ENCODE results near the gene CTSW.

Gene CTSW

GRCh38 chr11:65886826-65887722 is 7.4 kb downstream of the CTSW start:
- no peak for DNase-seq

DNA sequence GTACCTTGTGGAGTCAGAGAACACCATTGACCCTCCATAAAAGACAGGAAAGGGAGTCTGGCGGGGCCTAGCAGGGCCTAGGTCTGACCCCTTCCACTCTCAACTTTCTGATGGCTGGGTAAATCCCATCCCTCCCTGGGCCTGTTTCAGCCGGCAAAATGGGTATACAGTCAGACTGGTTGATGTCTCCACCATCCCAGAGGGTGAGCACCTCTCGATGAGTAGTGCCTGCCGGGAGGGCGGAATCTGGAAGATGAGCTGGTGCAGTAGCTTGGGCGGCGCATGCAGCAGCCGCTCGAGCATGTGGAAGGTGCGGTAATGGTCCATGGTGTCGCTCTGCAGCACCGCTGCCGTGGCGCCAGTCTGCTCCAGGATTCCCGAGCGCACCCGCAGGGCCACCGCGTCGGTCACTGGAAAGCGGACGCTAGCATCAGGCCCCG is 8.1 kb downstream of the CTSW start:
- no peak for DNase-seq

DNA sequence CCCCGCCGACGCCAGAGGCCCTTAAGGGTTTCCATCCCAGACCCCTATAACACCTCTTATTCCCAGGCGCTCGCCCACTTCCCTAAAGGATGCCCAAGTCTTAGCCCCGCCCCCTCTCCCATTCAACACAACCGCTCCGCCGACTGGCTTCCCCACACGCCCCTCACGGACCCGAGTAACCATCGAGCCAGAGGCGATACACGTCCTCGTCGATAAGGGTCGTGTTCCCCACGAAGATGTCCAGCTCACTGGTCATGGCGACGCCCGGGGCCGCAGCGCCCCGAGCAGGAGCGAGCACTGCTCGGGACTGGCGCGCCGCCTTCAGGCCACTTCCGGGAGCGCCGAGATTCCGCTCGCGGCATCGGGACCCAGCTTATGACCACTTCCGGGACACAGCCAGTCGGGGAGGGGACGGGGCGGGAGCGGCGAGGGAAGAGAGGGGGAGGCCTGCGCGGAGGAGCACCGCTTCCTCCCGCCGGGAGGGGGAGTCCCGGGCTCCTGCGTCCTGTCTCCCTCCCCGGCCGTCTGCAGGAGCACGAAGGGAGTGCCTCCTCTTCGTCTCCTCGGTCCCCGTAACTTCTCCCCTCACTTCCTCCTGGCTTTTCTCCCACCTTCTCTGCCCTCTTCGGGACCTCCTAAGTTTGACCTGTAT is 8.7 kb downstream of the CTSW start, which contains the start of gene FIBP:
FIBP (minus strand) TSS at position 309 of the 652 bp plus-strand sequence; CDS start at position 256, 53 bp downstream.
- peak; percentile 97 to 98 for DNase-seq

DNA sequence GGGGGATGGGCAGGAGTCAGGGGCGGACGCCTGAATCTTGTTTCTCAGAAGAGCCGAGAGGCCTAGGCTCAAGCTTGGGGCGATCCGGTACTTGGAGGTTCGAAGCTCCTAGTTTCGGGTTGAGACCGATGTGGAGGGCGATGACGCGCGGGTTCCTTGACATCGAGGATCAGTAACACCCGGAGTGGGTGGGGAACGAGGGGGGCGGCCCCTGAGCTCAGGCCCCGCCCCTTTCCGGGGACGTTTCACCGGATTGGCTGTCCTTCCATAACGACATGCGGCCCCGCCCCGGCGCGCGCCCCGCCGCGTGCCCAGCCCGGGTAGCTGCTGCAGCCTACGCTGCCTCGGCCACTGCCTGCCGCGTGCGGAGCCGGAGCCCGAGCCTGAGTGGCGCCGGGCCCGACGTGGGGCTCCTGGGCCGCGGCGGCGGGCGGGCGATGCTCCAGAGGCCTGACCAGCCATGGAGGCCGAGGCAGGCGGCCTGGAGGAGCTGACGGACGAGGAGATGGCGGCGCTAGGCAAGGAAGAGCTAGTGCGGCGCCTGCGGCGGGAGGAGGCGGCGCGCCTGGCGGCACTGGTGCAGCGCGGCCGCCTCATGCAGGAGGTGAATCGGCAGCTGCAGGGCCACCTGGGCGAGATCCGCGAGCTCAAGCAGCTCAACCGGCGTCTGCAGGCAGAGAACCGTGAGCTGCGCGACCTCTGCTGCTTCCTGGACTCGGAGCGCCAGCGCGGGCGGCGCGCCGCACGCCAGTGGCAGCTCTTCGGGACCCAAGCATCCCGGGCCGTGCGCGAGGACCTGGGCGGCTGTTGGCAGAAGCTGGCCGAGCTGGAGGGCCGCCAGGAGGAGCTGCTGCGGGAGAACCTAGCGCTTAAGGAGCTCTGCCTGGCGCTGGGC is 10.9 kb downstream of the CTSW start, which contains the start of gene CCDC85B:
CCDC85B (plus strand) TSS at position 350 of the 895 bp plus-strand sequence; CDS start at position 461, 111 bp downstream.
- DNase-seq, result peak; percentile 99 to 100

- peak; percentile 67 to 70 for DNase-seq
Measured at GRCh38 chr11:65891219-65892136, 11.8 kb downstream of the CTSW start.

DNA sequence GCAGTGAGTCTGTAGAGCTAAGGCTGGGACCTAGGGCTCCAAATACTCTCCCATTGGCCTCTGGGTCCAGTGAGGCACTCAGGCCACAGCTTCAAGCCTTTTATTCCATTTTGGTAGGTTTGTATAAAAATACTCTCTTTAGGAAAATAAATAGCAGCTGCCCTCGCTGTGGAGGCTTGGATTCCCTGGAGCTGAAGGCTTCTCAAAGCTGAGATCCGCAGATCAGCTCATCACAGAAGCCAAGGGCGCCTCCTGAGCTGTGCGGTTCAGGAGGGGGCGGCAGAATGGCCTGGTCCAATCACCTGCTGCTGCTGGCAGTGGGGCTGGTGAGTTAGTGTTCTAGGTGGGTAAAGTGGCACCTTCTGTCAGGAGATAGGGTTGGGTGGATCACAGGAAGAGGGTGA is 12.5 kb downstream of the CTSW start:
- peak in 1 of 2 experiments; percentile 66 for DNase-seq

- peak in 1 of 2 experiments; percentile 39 for DNase-seq
Measured at GRCh38 chr11:65892661-65893317, 13.2 kb downstream of the CTSW start.

DNA sequence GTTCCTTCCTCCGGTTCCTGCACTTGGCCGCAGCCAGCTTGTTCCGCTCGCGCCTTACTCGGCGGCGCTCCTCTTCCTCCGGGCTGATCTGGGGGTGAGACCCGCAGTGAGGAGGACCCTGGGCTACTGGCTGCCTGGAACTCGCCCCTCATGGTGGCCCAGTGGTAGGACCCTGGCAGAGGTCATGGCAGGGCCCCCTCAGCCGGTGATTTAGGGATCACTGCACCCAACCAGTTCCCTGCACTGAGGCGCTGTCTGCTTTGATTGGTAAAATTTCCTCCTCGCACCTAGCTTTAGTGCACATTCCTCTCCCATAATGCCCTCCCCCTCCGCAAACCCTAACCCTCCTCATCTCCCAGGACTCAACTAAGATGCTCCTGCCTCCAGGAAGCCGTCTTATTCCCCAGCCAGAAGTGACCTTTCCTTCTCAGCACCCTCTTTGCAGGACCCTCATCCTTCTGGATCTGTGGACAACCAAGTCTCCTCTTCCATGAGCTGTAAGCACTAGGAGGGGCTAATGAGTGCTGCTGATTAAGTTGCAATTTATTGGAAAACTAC is 14.5 kb downstream of the CTSW start:
- DNase-seq, result peak; percentile 50 to 62

DNA sequence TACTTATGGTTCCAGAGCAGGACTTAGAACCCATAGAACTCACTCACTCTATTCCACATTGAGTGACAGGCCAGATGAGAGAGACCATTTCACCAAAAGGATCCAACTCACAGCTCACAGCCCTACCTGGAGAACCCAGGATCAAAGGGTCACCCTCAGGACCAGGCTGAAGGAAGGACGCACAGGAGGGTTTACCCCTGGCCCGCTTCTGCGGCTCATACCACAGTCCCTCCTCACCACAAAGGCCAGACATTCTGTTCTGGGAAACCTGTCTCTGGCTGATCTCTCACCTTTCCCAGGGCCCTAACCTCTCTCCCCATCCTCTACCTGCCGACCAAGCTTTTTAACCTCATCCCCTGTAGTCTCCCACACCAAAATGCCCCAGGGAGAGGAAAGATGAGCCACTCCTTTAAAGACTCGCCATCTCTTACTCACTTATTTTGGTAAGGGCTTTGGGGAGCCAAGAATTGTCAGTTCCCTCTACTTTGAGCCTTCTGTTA is 15.9 kb downstream of the CTSW start:
- no peak for DNase-seq

DNA sequence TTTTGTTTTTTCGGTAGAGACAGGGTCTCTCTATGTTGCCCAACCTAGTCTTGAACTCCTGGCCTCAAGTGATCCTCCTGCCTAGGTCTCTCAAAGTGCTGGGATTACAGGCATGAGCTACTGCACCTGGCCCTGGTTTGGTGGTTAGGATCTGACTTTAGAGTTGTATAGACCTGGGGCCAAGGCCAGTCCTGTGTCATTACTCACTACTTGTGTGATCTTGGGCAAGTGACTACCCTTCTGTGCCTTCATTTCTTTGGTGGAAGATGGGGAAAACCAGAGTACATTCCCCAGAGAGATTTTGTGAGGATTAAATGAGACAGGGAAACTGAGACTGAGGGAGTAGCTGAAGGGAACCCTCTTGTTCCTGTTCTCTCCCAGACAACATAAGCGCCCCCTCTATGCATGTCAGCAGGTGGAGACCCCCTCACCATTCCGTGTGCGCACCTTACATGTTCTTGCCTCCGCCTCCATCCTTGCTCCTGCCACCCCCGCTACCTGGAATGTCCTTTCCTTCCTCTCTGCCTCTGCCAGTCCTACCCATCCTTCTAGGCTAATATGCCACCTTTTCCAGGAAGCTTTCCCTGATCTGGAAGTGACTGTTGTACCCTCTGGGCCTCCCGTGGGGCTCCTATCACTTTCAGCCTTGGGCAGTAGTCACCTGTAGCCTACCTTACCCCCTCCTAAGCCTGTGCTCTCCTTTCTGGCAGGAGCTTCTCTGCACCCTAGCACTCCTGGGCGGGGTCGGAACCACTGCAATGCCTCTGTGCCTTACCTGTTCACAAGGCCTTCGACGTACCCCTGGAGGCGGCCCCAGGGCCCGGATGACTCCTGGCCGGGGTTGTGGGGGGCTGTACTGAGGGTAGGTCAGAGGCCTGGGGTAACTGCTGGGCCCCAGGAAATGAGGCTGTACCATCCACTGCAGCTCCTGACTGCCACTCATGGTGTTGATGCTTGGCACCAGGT is 16.7 kb downstream of the CTSW start:
- no peak for DNase-seq

DNA sequence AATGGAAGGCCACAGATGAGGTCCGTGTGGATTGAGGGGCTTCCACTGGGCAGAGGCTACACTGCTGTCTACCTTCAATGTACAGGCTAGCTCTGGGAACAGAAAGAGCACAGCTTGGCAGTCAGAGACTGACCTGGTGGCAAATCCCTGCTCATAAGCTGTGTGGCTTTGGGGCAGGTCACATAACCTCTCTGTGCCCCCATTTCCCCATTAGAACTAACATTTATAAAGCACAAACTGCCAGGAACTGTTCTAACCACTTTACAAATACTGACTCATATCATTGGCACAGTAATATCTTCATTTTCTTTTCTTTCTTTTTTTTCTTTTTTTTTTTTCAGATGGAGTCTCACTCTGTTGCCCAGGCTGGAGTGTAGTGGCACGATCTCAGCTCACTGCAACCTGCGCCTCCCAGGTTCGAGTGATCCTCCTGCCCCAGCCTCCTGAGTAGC is 17.4 kb downstream of the CTSW start:
- no peak for DNase-seq

DNA sequence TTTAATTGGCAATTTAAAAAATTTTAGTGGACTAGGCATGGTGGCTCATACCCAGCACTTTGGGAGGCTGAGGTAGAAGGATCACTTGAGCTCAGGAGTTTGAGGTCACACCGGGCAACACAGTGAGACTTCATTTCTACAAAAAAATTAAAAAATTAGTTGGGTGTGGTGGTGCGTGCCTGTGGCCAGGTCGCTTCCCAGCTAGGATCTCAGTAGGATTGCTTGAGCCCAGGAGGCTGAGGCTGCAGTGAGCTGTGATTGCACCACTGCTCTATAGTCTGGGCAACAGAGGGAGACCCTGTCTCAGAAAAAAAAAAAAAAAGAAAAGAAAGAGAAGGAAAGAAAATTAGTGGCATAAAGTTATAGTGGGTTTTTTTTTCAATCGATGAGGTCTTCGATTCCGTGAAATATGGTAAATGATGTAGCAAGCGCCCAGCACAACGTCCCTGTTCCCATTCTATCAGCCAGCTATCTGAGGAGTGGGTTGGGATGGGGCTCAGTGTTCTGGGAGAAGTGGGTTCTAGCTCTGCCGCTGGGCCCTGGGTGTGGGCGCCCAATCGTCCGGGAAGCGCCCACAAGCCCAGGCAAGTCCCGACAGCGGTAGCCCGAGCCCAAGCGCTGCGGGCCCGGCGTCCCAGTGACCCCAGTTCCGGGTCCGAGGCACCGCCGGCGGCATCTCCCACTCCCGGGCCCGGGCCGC is 19.2 kb downstream of the CTSW start:
- DNase-seq, result no peak

- DNase-seq, result peak; percentile 85 to 89
Measured at GRCh38 chr11:65899356-65900124, 19.9 kb downstream of the CTSW start.

GRCh38 chr11:65900125-65900898 is 20.7 kb downstream of the CTSW start, which contains the start of gene FOSL1:
FOSL1 (minus strand) TSS chr11:65900388; CDS start chr11:65900339, 49 bp downstream.
- peak; percentile 95 to 97 for DNase-seq

DNA sequence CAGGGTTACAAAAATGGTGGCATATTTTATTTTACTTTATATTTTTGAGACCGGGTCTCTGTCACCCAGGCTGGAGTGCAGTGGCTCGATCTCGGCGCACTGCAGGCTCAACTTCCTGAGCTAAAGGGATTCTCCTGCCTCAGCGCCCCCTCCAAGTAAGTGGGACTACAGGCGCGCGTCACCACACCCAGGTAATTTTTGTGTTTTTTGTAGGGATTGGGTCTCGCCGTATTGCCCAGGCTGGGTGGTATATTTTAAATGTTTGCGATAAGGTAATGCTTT is 21.2 kb downstream of the CTSW start:
- no peak for DNase-seq

DNA sequence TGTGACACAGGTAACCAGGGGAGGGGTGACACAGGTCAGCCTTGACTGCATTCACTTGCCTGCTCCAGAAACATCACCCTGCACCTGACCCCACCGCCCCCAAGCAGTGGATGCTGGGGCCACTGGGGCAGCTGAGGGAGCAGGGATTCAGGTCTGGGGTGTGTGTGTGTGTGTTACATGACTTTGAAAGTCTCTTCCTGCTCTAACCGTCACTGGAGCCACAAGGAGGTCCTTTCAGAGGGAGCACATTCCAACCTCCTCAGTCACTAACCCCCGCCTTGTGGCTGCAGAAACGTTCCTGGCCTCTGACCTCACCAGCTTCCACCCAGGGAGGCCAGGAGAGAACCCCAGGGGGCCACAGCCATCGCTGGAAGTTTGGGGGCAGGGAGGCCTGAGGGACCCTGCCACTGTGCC is 23.4 kb downstream of the CTSW start:
- no peak for DNase-seq

DNA sequence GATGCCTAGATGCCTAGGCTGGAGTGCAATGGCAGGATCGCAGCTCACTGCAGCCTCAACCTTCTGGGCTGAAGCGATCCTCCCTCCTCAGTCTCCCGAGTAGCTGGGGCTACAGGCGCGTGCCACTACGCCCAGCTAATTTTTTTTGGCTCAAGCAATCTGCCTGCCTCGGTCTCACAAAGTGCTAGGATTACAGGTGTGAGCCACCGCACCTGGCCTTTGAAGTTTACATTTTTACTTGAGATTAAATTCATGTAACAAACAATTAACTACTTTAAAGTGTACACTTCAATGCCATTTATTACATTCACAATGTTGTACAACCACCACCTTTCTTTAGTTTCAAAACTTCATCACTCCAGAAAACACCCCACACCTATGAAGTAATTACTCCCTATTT is 24.1 kb downstream of the CTSW start:
- no peak for DNase-seq
